H54 (cell line): ENCODE results near the gene ITGB6.

ENCODE experiments used
- DNase-seq: peaks from one replicate; pipeline ENCODE4 v3.0.0; 2011; ENCODE audit warnings: low spot score, mixed read lengths; ENCODE audit not compliant: insufficient read length
- FAIRE-seq: peaks from 3 replicates; lab custom pipeline; 2011; peaks lifted over from hg19 to GRCh38; lab: Jason Lieb, UNC
- POLR2A ChIP-seq: IDR thresholded peaks from 2 replicates; pipeline ENCODE4 v1.6.1; 2011; ENCODE audit warnings: low read depth, mild to moderate bottlenecking, low read length

The ITGB6 gene, protein sequence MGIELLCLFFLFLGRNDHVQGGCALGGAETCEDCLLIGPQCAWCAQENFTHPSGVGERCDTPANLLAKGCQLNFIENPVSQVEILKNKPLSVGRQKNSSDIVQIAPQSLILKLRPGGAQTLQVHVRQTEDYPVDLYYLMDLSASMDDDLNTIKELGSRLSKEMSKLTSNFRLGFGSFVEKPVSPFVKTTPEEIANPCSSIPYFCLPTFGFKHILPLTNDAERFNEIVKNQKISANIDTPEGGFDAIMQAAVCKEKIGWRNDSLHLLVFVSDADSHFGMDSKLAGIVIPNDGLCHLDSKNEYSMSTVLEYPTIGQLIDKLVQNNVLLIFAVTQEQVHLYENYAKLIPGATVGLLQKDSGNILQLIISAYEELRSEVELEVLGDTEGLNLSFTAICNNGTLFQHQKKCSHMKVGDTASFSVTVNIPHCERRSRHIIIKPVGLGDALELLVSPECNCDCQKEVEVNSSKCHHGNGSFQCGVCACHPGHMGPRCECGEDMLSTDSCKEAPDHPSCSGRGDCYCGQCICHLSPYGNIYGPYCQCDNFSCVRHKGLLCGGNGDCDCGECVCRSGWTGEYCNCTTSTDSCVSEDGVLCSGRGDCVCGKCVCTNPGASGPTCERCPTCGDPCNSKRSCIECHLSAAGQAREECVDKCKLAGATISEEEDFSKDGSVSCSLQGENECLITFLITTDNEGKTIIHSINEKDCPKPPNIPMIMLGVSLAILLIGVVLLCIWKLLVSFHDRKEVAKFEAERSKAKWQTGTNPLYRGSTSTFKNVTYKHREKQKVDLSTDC

DNA sequence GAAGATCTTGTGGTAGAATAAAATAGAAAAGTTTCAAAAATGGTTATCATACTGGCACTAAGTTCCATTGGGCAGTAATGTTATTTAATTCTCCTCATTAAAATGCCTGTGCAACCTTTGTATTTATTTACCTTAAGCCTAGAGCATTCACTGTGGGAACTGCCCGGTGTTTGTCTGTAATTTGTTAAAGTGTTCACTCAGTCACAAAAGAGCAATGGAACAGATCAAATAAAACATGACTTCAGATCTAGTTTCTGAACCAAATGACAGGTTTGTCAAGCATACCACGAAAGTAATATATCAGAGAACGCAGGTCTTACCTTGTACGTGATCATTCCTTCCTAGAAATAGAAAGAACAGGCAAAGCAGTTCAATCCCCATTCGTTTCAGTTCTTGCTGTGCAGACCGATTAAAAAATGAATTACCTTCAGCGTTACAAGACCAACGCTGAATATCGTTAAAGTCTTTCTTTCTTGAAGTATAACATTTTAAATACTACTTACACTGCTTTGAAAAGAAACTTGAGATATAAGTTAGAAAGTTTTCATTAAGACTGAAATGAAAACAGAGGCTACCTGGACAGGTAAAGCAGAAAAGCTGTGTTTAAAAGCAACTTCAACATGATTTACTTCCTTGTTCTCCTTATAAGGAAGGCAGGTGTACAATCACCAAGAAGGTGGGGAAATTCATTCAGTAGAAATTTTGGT, at the start of gene ITGB6:
TSS of gene ITGB6 (minus strand) at position 590 of the 707 bp plus-strand sequence. CDS start at position 381, 209 bp downstream.
- no peak for TF ChIP-seq POLR2A
- FAIRE-seq (no peak), DNase-seq (no peak)

DNA sequence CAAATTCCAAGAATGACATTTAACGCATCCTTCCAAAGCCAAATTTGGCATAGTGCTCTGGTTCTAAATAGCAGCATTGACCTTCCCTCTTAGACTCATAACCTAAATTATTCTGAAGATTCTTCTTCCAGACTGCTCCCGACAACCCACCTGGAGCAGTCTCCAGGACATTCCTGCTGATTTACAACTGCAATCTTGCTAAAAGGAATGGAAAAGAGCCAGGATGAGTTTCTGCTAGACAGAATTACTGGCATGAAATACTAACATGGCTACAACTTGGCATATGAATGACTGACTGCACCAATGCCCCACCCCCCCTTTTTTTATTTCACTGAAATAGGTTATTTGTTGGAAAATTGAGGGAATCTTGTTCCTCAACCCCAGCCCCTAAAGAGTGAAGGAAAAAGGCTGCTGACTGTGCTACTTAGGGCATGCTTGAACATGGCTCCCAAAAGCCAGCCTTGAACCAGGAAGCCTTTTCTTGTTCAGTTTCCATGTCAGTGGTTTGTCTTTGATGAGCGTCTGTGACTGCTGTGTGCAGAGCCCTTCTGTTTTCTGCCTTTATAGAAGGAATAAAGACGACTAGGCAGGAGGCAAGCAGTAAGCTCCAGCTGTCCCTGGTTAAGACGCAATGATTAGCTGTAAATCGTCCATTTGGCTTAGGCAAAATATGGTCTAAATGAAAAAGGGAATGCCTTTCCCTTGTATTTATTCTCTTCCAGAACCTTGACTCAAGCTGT, 47.4 kb upstream of the ITGB6 start:
- TF ChIP-seq POLR2A: no peak
- FAIRE-seq (no peak), DNase-seq (no peak)

DNA sequence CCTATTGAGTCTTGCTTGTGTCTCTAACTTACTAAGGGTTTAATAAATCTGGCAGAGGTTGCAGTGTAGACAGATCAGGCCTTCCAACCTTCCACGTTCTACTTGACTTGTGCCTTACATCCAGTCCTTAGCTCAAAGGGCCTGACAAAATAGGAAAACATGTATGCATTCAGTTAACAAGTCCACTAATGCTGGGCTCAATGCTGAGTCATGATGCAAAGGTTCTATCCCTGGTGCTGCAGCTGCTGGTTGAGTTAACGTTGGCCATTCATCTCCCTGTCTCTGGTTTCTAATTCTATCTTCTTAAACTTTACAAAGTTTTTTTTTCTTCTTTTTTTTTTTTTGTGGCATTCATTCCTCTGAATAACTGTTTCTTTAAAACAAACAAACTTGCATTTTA, 46.3 kb upstream of the ITGB6 start:
- no peak for FAIRE-seq
- no peak for DNase-seq
- TF ChIP-seq POLR2A: no peak

DNA sequence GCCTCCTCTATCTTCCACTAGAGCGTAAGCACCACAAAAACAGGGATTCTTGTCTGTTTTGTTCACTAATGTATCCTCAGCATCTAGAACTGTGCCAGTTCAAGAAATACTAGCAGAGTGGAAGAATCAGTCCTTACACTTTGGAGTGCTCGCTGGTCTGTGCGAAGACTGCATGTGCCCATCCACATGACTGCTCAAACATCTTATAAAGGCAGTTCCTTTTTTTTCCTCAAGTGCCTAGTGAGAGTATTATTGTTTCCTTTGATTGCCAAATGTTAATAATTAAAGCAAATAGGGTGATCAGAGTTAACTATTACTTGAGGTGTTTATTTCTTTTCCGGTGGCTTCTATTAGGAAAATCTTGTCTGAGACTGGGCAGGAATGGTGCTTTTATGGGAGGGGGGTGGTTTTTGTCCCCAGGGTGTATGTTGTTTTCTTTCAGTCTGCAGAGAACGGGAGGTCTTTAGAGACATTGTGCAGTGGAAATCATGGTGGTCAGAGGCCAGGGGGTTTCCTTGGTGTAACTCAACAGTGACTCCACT, 45.6 kb upstream of the ITGB6 start:
- FAIRE-seq: no peak
- no peak for TF ChIP-seq POLR2A
- DNase-seq: no peak

DNA sequence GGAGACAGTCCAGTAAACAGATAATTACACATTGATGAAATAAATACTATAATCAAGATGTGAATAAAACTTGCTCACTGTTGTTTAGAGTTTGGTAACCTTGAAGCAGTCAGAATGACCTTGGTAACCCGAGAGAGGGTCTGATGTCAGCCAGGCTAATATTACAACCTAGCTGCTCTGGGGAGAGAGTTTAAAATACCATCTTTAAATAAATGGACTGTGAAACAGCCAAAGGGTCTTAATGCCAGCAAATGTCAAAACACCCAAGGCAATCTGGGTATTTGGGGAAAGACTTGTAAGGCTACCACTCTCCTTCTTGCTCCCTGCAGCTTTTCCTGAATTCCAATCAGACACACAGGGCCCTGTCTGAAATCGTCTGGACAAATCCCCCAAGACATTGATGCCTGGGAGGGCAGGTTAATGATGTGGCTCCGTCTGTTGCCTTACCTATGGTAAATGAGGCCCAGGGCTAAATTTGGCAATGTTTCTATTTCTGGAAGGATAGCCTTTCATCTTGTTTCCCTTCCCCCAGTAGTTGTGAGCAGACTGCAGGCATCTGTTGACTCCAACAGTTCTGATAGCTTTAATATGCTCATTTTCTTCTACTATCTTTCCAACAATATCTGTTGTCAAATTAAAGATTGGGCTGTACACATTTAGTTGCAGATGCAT, 43.0 kb upstream of the ITGB6 start:
- TF ChIP-seq POLR2A: no peak
- DNase-seq (no peak), FAIRE-seq (no peak)

DNA sequence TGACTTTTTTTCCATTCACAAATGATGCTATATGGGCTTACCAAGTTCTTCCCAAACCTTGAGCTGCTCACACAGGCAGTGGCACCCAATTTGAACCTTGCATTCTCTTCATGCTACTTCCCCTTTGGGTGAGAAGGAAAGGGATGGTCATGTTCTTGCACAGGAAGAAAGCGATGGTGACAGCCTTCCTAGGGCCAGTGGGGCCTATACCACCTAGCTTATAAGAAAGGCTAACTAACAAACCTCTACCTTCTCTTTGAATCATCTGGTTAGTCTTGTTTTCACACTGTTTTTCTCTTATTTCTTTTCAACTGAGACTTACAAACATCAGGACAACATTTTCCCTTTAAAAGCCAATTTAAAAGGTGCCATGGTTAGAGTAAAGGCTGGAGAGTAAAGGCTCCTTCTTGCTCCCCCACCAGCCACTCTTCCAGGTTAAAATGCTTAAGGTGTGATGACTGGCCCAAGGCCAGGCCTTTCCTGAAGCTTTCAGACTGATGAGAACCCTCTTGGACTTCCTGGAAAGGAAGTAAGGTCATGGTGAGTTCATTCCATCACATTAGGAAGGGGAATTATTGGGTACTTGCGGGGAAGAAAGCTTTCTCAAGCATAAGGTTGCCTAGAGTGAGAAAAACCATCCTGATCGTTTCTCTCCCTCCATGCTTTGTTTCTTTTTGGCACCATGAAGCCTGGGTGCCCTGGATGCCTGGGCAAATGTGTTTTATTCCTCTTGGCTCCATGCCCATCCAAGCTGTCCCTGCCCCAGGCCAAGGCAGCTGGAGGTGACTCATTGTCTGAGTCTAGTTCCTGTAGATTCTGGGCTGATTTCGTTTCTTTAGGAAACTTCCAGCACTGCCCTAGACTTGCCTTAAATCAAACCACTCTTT, 41.4 kb upstream of the ITGB6 start:
- TF ChIP-seq POLR2A: no peak

DNA sequence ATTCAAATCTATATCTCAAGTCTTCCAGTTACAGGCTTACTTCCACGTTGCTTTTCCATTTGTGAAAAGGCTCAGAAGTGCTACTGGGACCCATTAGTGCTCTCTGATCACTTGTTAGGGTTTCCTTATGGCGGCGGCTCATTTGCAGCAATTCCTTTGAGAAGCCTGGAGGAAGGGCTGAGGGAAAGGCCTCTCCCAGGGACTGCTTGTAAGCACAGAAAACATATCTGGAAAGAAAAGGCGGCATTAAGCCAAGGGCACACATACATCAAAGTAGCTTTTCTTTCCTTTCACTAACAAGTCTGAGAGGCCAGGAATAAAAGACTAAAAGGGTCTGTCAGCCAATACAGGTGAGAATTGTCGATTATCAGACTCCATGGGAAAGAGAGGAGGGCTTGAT, 39.4 kb upstream of the ITGB6 start:
- TF ChIP-seq POLR2A: no peak
- no peak for DNase-seq
- no peak for FAIRE-seq

More for the DNA sequence above, 41.4 kb upstream of the ITGB6 start:
- peak; percentile 91 for FAIRE-seq
- peak; percentile 54 for DNase-seq

DNA sequence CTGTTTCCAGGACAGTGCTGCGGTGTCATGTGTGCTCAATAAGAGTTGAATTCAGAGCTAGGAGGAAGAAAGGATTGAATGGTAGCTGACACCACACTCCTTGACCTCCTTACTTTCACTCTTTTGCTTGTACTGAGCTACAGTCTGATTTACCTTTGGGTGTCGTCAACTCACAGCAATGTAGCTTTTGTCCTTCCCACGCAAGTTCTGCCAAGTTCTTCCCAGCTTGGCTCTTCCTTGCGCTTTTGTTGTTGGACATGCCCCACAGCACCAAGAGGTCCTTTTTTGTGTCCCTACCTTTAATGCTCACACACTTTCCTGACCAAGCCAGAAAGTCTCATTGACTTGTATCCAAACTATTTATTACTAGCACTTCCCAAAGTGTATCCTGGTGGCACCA, 38.3 kb upstream of the ITGB6 start:
- DNase-seq (no peak), FAIRE-seq (no peak)
- no peak for TF ChIP-seq POLR2A

DNA sequence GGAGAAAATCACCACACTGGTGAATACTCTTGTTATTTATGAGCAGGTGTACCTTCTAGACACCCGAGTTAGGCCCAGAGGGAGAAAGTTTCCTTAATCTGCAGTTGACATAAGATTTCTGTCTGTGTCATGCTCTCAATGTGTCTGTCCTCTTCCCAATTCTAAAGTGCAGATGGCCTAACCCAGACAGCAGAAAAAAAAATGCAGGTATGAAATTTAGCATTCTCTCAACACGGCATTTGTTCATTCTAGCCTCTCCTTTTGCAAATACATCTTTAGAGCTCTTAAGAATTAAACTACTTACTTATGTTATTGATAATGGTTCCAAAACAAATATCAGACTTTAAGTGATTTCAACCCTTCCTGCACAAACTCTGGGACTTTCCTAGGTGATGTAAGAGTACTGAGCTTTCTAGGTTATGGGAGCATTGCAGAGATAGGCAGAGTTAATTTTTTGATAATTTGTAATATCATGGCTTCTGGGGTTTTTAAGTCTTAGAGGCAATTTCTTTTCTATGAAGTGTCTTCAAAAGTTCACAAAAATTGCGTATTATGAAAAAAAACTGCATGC, 32.9 kb upstream of the ITGB6 start:
- TF ChIP-seq POLR2A: no peak
- no peak for DNase-seq
- no peak for FAIRE-seq

DNA sequence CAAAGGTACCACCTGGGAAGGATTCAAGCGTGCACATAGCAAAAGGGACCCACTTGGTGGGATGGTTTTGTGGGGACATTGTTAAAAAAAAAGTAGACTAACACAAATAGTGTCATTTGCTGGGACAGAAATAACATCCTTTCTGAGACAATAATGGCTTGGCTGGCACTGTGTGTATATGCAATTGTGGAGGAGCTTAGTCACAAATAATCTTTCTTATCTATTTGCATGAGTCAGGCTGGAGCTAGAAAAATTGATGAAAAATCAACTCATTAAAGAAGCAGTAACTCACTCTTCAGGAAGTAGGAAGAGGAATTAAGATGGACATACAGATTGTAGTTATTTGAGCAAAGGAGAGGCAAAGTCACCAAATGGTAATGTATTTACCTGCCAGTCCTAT, 29.5 kb upstream of the ITGB6 start:
- DNase-seq: no peak
- FAIRE-seq: no peak
- no peak for TF ChIP-seq POLR2A

DNA sequence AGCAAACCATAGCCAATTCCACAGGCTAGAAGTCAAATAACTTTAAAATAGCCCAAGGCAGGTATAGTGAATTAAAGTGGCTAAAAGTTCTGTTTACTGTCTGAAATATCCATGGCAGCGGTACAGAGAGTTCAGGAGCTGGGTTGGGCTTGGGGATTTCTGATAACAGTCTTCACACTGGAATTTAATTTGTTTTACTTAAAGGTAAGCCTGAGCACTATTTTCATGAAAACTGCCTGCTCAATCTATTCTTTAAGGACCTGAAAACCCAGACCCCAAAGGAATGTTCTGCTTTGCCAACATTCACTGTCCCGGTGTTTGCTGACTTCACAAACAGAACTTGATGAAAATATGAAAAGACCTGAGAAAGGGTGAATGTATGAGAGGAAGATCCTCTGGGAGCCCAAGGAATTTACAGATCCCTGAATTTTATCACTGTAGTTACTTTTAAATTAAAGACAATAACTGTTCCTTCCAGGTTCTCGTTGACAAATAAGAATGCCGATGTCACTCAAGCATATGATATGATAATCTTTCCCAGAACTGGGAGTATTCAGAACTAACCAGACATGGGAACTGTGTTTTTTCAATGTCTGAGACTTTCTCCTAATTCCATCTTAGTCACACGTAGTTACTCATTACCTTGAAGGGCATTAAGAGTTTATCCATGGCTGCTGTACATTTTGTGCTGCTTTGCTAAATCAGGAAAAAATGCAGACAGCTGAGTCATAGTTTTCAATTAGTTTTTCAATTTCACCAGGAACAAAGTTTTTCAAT, 28.3 kb upstream of the ITGB6 start:
- FAIRE-seq: peak; percentile 67
- DNase-seq: no peak
- TF ChIP-seq POLR2A: no peak
